GM23248 (cell line): Measurements from ENCODE around the gene NRN1L. TPM values are rescaled to one million over a fixed set of nuclear protein-coding genes. Genes with fewer than 3 reads are reported as not detected.
A peak's percentile ranks its signal among the peaks of the same experiment; 100 is the strongest.
"Not testable (repeated sequence)": the region's sequence is repeated elsewhere in the genome, so short reads cannot be mapped to it uniquely, and the experiment has no call there.

Experiments used
- DNase-seq: peaks from one replicate; pipeline ENCODE4 v3.0.0-alpha.2; 2015
- H2AFZ ChIP-seq: fragments of 200-600 bp; sonication (generic); 2 replicates; pipeline ENCODE4 v1.6.1; 2016; ENCODE audit warnings: antibody characterized with exemption
- H3F3A ChIP-seq: fragments of 200-600 bp; sonication (generic); 2 replicates; pipeline ENCODE4 v1.6.1; 2016; ENCODE audit warnings: mild to moderate bottlenecking, antibody characterized with exemption, mixed run types; ENCODE audit not compliant: insufficient read depth
- H3K27ac ChIP-seq: fragments of 200-600 bp; sonication (generic); 2 replicates; pipeline ENCODE4 v1.5.1; 2016; ENCODE audit warnings: mild to moderate bottlenecking
- H3K27me3 ChIP-seq: fragments of 200-600 bp; sonication (generic); replicated peaks from 2 replicates; pipeline ENCODE4 v1.6.1; 2016; ENCODE audit warnings: mild to moderate bottlenecking; ENCODE audit not compliant: insufficient read depth
- H3K36me3 ChIP-seq: fragments of 200-600 bp; sonication (generic); 2 replicates; pipeline ENCODE4 v1.6.1; 2016; ENCODE audit warnings: low read depth, mild to moderate bottlenecking
- H3K4me1 ChIP-seq: fragments of 200-600 bp; sonication (generic); 2 replicates; pipeline ENCODE4 v1.6.1; 2016; ENCODE audit warnings: mild to moderate bottlenecking; ENCODE audit not compliant: insufficient read depth
- H3K4me2 ChIP-seq: fragments of 200-600 bp; sonication (generic); one replicate; pipeline ENCODE4 v1.6.1; 2016; ENCODE audit warnings: mild to moderate bottlenecking; ENCODE audit not compliant: unreplicated experiment
- H3K4me3 ChIP-seq: fragments of 200-600 bp; sonication (generic); 2 replicates; pipeline ENCODE4 v1.5.1; 2016; ENCODE audit warnings: mild to moderate bottlenecking
- H3K79me2 ChIP-seq: fragments of 200-600 bp; sonication (generic); 2 replicates; pipeline ENCODE4 v1.6.1; 2016; ENCODE audit warnings: mild to moderate bottlenecking; ENCODE audit not compliant: insufficient read depth
- H3K9ac ChIP-seq: fragments of 200-600 bp; sonication (generic); 2 replicates; pipeline ENCODE4 v1.6.1; 2016; ENCODE audit warnings: mild to moderate bottlenecking
- H3K9me2 ChIP-seq: fragments of 200-600 bp; sonication (generic); 2 replicates; pipeline ENCODE4 v1.6.1; 2016; ENCODE audit warnings: mixed run types, mild to moderate bottlenecking, moderate library complexity; ENCODE audit not compliant: insufficient read depth
- H3K9me3 ChIP-seq: fragments of 200-600 bp; sonication (generic); one replicate; pipeline ENCODE4 v1.6.1; 2017; ENCODE audit warnings: low read depth
- H4K20me1 ChIP-seq: fragments of 200-600 bp; sonication (generic); 2 replicates; pipeline ENCODE4 v1.6.0; 2016; ENCODE audit not compliant: insufficient read depth
- EZH2 ChIP-seq: fragments of 200-600 bp; sonication (generic); IDR thresholded peaks from 2 replicates; pipeline ENCODE4 v1.6.1; 2018; ENCODE audit warnings: antibody characterized with exemption, mild to moderate bottlenecking; ENCODE audit not compliant: insufficient read depth, poor library complexity, severe bottlenecking
- EZH2phosphoT487 ChIP-seq: fragments of 200-600 bp; sonication (generic); IDR thresholded peaks from 2 replicates; pipeline ENCODE4 v1.6.1; 2018; ENCODE audit warnings: antibody characterized with exemption, moderate library complexity, mild to moderate bottlenecking, low read depth; ENCODE audit not compliant: insufficient read depth
- WGBS, 2 experiments: methylation state at CpG; one replicate each; pipeline ENCODE4 v1.1.6; 2015 to 2017; ENCODE audit warnings: low lambda C conversion rate in 2 of 2, low coverage in 1 of 2; ENCODE audit errors: missing lambda C conversion rate in 2 of 2; 5-methylcytosine and 5-hydroxymethylcytosine counted together
- in situ Hi-C: fragments of 300-500 bp; cut with MboI; formaldehyde crosslinking; loops from 2 replicates; pipeline ENCODE4 v1.15.0; 2020
- polyA plus RNA-seq: library from polyadenylated mRNA; unstranded; fragments of >200 nt; fragmentation: Nextera tagmentation; extraction: Ambion mirVana; gene quantifications from 2 replicates; pipeline ENCODE4 v1.2.1, GENCODE V29; 2016
- total RNA-seq: library from RNA; depleted of rRNA; stranded (reverse); fragments of >200 nt; shearing (Covaris generic); gene quantifications from 2 replicates; pipeline ENCODE4 v1.2.3, GENCODE V29; 2014

NRN1L gene
- total and polyA plus RNA-seq, 2 experiments from 2014 or later: not detected

DNA sequence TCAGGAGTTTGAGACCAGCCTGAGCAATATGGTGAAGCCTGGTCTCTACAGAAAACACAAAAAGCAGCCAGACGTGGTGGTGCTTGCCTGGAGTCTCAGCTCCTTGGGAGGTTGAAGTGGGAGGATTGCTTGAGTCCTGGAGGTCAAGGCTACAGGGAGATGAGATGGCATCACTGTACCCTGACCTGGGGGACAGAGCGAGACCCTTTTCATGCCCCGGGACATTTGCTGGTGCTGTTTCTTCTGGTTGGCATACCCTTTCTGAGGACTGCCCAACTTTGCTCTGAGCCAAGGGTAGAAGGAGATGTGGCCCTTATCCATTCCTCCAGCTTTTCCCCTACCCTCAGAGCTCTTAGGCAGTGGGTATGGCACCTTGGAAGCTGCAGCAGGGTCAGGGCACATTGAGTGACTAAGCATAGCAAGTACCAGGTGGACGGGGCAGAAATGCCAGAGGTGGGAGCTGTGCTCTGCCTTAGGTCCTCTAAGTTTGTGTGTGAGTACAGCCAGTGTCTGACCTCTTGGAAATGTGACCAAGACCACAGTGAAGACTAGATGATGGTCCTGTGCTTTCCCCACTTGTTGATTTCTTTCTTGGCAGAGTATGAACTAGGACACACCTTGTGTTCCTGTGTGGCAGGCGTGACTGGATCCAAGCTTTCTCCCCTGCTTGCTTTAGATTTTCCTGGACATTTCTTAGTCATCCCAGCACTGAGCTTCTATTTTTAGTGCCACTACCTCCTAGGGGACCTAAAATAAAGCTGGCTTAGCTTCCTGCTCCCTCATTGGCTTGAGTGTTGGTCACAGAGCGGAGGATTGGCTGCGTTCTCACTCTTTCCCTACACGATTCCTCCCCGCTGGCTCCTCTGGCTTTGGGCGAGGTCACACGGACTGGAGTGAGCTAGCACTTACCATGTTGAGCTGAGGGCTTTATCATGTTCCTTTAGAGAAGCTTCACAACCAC is 21.8 kb upstream of the NRN1L start:
- in situ Hi-C loops: no loop called here
- DNase-seq: peak; percentile 87
- Histone ChIP-seq H3K4me1 (peaks cover 48% of the 10 kb centered on the region), H3K4me2 (peak overlapping the region; percentile 54), H3K9me2 (no peaks in the 10 kb centered on the region), H3K9me3 (no peaks in the 10 kb centered on the region), H3K9ac (peak overlapping the region; percentile 62), H3K4me3 (no peak overlapping the region), H2AFZ (no peak overlapping the region), H3K27me3 (no peaks in the 10 kb centered on the region), H3K36me3 (peaks cover 26% of the 10 kb centered on the region; the same call in 1 of the 2 replicates), H4K20me1 (peaks cover 12% of the 10 kb centered on the region; the same call in 1 of the 2 replicates), H3F3A (peaks cover 45% of the 10 kb centered on the region), H3K79me2 (peaks cover 99% of the 10 kb centered on the region), H3K27ac (peak overlapping the region; percentile 94)
- WGBS, 2 experiments: 59 to 61% methylated on average over 11 of the region's 11 CpGs
- no peak for TF ChIP-seq EZH2
- TF ChIP-seq EZH2phosphoT487: no peak

GRCh38 chr16:67864044-67864443 is 20.6 kb upstream of the NRN1L start:
- Histone ChIP-seq H3K36me3 (peaks cover 28% of the 10 kb centered on the region; the same call in 1 of the 2 replicates), H3K79me2 (peaks cover 100% of the 10 kb centered on the region), H3F3A (peaks cover 35% of the 10 kb centered on the region), H3K9ac (peak overlapping the region; percentile 62; the same call in 1 of the 2 replicates), H3K27ac (peak overlapping the region; percentile 94), H3K4me1 (peaks cover 39% of the 10 kb centered on the region), H4K20me1 (peaks cover 12% of the 10 kb centered on the region; the same call in 1 of the 2 replicates)
- 92% methylated on average over 5 to 6 of the region's 6 CpGs for WGBS, 2 experiments
- H3K4me2 ChIP-seq, DNase-seq, H3K27me3 ChIP-seq, in situ Hi-C loops, H3K4me3 ChIP-seq, H3K9me3 ChIP-seq, H2AFZ ChIP-seq, H3K9me2 ChIP-seq: not testable (repeated sequence)

DNA sequence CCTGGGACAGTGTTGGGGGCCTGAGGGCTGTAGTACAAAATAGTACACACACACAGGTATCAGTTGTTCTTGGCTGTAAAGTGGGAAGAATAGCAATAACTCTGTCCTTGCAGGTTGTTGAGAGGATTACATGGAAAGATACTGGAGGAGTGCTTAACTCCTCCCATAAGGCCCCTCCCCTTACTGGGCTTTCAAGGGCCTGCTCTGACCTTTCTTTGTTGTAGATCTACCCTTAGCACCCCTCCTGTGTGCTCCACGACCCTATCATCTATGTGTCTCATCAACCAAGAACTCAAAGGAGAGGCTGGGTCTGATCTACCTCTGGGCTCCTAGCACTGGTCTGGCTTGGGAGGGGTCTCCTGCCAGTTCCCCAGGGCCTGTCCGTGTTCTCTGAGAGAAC is 20.1 kb upstream of the NRN1L start:
- H3K9ac ChIP-seq: no peak overlapping the region
- H3K79me2 ChIP-seq: peaks cover 95% of the 10 kb centered on the region
- H3K27me3 ChIP-seq: no peaks in the 10 kb centered on the region
- H3K4me2 ChIP-seq: no peak overlapping the region
- no peak for TF ChIP-seq EZH2phosphoT487
- TF ChIP-seq EZH2: no peak
- no peak overlapping the region for H3K27ac ChIP-seq
- H3K9me3 ChIP-seq: no peaks in the 10 kb centered on the region
- H3F3A ChIP-seq: peaks cover 35% of the 10 kb centered on the region
- H3K36me3 ChIP-seq: peaks cover 29% of the 10 kb centered on the region; the same call in 1 of the 2 replicates
- H2AFZ ChIP-seq: no peak overlapping the region
- H4K20me1 ChIP-seq: peaks cover 12% of the 10 kb centered on the region; the same call in 1 of the 2 replicates
- H3K4me3 ChIP-seq: no peak overlapping the region
- no peak for DNase-seq
- H3K4me1 ChIP-seq: peaks cover 39% of the 10 kb centered on the region
- in situ Hi-C loops: no loop called here
- H3K9me2 ChIP-seq: no peaks in the 10 kb centered on the region
- 76 to 95% methylated on average over 2 of the region's 2 CpGs for WGBS, 2 experiments

DNA sequence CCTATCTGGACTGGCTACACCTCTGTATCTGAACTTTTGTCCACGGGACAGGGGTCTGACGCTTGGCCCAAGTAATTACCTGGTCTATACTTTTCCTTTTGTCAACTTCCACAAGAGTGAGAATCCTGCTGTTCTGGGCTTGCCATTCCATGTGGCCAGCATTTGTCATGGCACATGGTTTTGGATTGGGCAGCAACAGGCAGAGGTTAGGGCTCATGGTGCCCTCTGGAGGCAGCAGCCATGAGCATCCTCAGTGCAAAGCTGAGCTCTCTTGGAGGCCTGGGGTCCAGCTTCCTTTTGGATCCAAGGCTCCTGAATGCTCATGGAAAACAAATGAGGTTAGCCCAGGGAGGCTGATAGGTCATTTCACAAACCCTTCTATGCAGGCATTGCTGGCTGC is 19.4 kb upstream of the NRN1L start:
- peak; percentile 67 for DNase-seq
- peaks cover 12% of the 10 kb centered on the region; the same call in 1 of the 2 replicates for H4K20me1 ChIP-seq
- peaks cover 34% of the 10 kb centered on the region for H3F3A ChIP-seq
- no peak overlapping the region for H3K4me2 ChIP-seq
- TF ChIP-seq EZH2: no peak
- no peak for TF ChIP-seq EZH2phosphoT487
- H3K9ac ChIP-seq: no peak overlapping the region
- H3K4me1 ChIP-seq: peaks cover 36% of the 10 kb centered on the region
- H2AFZ ChIP-seq: no peak overlapping the region
- no peaks in the 10 kb centered on the region for H3K9me2 ChIP-seq
- in situ Hi-C loops: no loop called here
- peaks cover 32% of the 10 kb centered on the region; the same call in 1 of the 2 replicates for H3K36me3 ChIP-seq
- peaks cover 88% of the 10 kb centered on the region for H3K79me2 ChIP-seq
- no peaks in the 10 kb centered on the region for H3K9me3 ChIP-seq
- no peak overlapping the region for H3K27ac ChIP-seq
- no peak overlapping the region for H3K4me3 ChIP-seq
- WGBS, 2 experiments: 95 to 98% methylated on average over 2 of the region's 2 CpGs
- H3K27me3 ChIP-seq: no peaks in the 10 kb centered on the region
